Hematopoietic multipotent progenitor cell treated with erythropoietin and hydrocortisone succinate and interleukin-3 and kit ligand, for 15 days (in vitro differentiated cells): ENCODE data around the gene LYSET.
"Not testable (repeated sequence)": the region's sequence is repeated elsewhere in the genome, so short reads cannot be mapped to it uniquely, and the experiment has no call there.

Experiments
- DNase-seq: peaks from one replicate; pipeline ENCODE4 v3.0.0-alpha.2; 2015; ENCODE audit warnings: low spot score

LYSET gene

DNA sequence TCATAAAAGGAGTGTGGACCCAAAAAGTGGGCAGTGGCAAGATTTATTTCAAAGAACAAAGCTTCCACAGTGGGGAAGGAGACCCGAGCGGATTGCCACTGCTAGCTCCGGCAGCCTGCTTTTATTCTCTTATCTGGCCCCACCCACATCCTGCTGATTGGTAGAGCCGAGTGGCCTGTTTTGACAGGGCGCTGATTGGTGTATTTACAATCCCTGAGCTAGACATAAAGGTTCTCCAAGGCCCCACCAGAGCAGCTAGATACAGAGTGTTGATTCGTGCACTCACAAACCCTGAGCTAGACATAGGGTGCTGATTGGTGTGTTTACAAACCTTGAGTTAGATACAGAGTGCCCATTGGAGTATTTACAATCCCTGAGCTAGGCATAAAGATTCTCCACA lies 15.5 kb upstream of the LYSET start:
- not testable (repeated sequence) for DNase-seq

GRCh38 chr14:93170141-93170540 lies 15.0 kb upstream of the LYSET start:
- not testable (repeated sequence) for DNase-seq

DNA sequence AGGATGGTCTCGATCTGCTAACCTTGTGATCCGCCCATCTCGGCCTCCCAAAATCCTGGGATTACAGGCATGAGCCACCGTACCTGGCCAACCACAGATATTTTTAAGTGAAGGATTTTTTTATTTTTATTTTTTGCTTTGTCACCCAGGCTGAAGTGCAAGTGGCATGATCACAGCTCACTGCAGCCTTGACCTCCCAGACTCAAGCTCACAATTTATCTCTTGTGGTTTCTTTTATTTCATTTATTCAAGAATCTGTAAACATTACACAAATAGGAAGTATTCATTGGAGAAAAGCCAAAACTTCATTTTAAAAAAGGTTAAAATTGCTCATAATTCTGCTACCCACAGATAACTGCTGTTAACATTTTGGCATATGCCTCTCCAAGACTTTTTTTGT lies 13.7 kb upstream of the LYSET start:
- no peak for DNase-seq

DNA sequence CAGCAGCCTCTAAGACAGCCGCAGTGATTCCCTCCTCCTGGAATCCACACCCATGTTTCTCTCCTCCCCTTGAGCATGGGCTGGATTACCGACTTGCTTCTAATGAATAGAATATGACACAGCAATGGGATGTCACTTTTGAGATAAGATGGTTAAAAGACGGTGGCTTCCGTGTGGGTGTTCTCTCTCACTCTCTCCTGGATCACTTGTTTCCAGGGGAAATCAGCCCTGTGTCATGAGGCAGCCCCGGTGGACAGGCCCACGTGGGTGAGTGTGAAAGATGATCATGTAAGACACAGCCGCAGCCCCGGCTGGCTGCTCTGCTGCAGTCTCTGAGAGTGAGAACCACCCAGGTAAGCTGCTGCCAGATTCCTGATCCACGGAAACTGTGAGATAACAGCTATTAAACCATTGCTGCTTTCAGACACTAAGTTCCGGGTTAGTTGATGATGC lies 11.1 kb upstream of the LYSET start:
- DNase-seq: no peak

- DNase-seq: not testable (repeated sequence)
Observed at GRCh38 chr14:93174731-93175130, 10.4 kb upstream of the LYSET start.

DNA sequence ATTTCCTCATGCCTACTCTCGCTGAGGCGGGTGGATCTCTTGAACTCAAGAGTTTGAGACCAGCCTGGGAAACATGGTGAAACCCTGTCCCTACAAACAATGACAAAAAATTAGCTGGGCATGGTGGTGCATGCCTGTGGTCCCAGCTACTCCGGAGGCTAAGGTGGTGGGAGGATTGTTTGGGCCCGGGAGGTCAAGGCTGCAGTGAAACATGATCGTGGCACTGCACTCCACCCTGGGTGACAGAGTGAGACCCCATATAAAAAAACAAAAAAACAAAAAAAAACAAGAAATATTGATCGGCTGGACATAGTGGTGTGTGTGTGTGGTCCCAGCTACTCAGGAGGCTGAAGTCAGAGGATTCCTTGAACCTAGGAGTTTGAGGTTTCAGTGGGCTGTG lies 9.6 kb upstream of the LYSET start:
- no peak for DNase-seq

GRCh38 chr14:93183596-93184317 lies 1.4 kb upstream of the LYSET start:
- no peak for DNase-seq

DNA sequence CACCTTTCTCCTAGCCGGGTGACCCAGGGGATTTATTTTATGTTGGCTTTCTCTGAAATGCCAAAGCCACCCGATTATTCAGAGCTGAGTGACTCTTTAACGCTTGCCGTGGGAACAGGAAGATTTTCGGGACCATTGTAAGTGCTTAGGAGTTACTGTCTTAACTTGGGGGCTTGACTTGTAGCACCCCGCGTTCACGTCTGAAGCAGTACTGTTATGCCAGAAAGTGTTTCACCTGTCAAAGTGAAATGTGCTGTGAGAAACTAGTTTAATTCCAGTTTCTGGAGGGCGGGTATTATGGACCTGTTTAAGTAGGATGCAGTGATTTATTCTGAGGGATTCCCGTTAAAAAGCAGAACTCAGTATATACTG lies 218 bp downstream of the LYSET start:
- DNase-seq: no peak

- DNase-seq: no peak
Observed at GRCh38 chr14:93186466-93186865, 1.3 kb downstream of the LYSET start.

DNA sequence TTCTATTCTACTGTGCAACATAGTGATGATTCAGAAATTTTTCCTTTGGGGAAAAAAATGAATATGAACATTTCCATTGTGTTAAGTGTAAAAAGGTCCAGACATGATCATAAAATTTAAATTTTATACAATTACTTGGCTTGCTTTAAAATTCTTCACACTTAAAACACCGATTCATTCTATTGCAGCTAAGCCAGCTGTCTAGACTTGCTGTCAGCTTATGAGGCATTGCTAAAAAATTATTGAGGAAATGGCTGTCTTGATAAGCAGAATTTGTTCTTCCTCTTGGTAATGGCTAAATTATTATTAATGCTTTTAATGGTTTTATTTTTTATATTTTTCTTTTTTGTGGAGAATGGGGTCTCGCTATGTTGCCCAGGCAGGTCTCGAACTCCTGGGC lies 1.8 kb downstream of the LYSET start:
- no peak for DNase-seq

DNA sequence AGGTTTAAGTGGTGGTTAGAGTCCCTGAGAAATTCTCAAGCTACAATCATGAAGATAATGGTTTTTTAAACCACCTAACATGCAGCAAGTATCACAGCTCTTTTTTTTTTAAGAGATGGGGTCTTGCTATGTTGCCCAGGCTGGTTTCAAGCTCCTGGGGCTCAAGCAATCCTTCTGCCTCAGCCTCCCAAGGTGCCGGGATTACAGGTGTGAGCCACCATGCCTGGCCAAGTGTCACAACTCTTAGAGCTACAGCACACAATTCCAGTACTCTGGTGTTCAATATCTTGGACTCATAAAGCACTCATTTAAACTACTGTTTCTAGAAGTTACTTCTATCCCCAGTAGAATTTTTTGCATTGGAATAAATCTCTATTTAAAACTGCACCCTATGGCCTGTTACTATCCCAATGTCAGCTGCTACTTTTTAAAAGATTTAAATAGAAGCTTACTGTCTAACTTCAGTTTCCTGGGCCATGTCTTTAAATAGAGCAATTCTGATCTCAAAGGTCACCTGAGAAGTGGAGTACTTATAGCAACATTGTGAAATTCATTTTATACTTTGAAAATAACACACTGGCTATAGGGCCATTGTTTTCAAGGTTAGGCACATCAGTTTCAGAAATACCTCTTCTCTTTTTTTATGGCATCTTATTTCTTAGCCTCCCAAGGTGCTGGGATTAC lies 10.3 kb downstream of the LYSET start:
- no peak for DNase-seq

DNA sequence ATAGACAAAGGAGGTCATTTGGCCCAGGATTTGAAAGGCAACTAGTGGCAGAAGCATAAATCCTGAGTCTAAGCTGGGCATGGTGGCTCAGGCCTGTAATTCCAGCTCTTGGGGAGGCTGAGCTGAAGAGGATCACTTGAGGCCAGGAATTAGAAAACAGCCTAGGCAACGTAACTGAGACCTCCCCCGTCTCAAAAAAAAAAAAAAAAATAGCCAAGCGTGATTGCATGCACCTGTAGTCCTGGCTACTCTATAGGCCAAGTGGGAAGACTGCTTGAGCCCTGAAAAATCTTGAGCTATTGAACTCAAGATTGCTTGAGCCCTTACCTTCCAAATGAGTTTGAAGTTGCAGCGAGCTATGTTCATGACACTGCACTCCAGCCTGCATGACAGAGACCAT lies 13.9 kb downstream of the LYSET start:
- no peak for DNase-seq

DNA sequence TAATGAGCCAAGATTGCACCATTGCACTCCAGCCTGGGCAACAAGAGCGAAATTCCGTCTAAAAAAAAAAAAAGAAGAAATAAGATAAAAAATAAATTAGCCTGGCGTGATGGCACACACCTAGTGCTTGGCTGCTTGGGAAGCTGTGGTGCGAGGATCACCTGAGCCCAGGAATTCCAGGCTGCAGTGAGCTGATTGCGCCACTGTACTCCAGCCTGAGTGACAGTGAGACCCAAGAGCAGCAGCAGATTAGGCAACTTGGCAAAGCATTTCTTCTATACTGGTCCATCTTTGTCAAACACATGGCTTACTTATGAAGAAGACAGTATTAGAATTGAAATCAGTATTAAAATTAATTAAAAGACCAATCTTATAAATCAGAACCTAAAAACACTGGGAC lies 15.4 kb downstream of the LYSET start:
- DNase-seq: no peak

DNA sequence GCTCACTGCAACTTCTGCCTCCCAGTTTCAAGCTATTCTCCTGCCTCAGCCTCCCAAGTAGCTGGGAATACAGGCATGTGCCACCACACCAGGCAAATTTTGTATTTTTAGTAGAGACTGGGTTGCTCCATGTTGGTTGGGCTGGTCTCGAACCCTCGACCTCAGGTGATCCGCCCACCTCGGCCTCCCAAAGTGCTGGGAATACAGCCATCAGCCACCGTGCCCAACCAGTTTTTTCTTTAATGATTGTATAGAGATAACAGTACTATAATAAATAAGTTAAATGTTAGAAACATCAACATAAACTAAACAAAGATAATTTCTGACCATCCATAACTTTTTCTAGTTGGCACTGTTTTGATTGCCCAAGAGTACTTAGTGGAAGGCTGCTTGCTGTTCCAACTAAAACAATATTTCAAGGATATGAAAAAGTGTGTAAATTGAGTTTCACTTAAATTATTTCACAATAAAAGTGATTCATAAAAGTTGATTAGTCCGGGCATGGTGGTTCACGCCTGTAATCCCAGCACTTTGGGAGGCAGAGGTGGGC lies 16.1 kb downstream of the LYSET start:
- DNase-seq: no peak

- DNase-seq: peak; percentile 94
Observed at GRCh38 chr14:93206793-93207467, 21.8 kb downstream of the LYSET start, which contains the start of the genes GON7 and UBR7. TSS of gene GON7 (minus strand) at chr14:93207065. CDS start at chr14:93207037, 28 bp downstream. TSS of gene UBR7 (plus strand) at chr14:93207256. CDS start at chr14:93207292, 36 bp downstream.

DNA sequence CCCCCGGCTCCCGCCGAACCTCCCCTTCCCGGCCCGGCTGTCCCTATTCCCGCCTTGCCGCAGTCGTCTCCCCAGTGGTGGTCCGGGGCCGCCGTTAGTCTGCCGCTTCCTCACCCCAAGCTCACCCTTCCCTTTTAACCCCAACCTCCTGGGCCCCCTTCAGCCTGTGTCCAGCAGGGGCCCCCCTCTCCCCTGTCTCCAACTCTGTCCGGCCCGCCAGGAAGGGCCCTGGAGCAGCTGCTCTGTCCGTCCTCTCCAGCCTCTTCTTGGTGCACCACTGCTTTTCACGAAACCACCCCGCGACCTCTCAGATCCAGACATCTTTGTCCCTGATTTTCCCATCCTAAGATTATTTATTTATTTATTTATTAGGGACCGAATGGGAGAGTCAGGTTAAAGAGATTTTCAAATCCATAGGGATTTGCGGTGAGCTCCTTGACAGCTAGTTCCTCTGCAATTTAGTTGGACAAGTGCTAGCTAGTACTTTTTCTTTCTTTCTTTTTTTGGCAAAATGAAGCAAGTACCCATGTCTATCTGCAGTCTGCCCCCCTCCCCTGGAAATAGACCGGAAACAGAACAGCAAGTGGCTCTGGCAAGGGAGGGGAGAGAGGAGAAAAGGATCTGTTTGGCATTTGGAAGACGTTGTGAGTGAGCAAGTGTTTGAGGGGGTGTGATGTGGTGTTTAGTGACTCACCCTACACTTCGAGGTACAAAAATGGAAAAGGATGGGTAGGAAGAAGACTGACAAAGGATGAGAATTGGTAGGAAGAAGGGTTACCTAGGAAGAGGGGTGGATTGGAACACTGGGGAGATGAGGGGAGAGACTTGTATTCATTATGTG lies 22.6 kb downstream of the LYSET start:
- peak; percentile 41 for DNase-seq

DNA sequence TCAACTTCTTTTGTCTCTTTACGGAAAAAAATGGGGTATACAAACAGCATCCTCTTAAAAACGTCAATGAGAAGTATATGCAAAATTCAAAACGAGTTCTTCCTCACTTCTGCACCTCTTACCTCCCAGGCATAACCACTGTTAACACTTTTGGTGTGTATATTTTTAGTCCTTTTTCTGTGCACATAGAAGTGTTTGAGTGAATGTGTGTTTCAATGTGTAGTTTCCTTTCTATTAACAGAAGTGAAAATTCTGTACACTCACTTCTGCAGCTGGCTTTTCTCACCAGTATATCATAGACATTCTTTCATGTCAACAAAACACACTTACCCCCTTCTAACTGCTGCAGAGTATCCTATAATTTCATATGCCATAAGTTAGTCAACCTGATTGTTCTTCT lies 27.3 kb downstream of the LYSET start:
- DNase-seq: no peak

DNA sequence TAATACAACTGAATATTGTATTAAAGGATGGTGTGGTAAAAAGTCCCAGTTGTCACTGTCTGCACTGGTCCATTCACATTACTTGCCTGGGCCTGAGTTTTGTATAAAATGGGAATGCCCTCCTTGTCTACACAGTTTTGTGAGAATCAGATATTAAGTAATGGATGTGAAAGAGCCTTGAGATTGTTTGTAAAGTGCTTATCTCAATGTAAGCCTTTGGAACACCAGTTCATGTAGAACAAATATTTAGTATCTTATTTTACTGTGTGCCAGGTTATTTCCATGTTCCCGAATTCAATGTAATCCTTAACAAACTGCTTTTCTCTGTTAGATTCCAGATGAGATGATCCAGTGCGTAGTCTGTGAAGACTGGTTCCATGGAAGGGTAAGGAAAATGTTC lies 29.5 kb downstream of the LYSET start:
- DNase-seq: no peak

DNA sequence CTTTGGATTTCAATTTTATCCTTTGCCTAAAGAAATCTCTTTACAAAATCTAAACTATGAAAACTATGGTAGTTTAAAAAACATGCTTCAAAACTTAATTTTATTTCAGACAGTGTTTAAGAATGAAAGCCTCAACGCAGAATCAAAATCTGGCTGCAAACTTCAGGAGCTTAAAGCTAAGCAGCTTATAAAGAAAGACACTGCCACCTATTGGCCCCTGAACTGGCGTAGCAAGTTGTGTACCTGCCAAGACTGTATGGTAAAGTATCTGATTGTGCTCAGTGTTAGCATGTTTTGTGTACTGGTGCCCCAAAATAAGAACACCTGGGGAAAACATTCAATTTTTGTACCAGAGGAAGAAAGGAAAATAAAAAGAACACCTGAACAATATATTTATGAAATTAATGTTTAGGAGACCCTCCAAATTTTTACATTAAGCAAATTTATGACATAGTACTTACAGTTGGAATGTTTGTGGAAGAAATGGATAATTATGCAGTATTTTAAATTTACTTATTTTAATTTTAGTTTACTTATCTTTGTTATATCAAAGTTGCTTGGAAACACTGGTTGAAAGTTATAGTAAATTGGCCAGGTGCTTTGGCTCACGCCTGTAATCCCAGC lies 34.1 kb downstream of the LYSET start:
- peak; percentile 68 for DNase-seq

GRCh38 chr14:93220509-93220908 lies 35.4 kb downstream of the LYSET start:
- DNase-seq: no peak

- no peak for DNase-seq
Observed at GRCh38 chr14:93223565-93223964, 38.4 kb downstream of the LYSET start.
